ENCODE measurements around the gene ARPC1A. TPM values are rescaled to one million over a fixed set of nuclear protein-coding genes. Genes with fewer than 3 reads are reported as not detected.

Gene ARPC1A
- total RNA-seq, 1 donor from 2014 or later: 269 TPM

- no peak for DNase-seq (ENCODE audit: low read depth)
- TF ChIP-seq, protein P1, sequence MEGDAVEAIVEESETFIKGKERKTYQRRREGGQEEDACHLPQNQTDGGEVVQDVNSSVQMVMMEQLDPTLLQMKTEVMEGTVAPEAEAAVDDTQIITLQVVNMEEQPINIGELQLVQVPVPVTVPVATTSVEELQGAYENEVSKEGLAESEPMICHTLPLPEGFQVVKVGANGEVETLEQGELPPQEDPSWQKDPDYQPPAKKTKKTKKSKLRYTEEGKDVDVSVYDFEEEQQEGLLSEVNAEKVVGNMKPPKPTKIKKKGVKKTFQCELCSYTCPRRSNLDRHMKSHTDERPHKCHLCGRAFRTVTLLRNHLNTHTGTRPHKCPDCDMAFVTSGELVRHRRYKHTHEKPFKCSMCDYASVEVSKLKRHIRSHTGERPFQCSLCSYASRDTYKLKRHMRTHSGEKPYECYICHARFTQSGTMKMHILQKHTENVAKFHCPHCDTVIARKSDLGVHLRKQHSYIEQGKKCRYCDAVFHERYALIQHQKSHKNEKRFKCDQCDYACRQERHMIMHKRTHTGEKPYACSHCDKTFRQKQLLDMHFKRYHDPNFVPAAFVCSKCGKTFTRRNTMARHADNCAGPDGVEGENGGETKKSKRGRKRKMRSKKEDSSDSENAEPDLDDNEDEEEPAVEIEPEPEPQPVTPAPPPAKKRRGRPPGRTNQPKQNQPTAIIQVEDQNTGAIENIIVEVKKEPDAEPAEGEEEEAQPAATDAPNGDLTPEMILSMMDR (IDR thresholded peaks at IDR 0.05; ENCODE audit: insufficient read depth, low read length, severe bottlenecking): no peak
These were observed 20.0 kb upstream of the ARPC1A start for GRCh38 chr7:99305473-99306260.

DNA sequence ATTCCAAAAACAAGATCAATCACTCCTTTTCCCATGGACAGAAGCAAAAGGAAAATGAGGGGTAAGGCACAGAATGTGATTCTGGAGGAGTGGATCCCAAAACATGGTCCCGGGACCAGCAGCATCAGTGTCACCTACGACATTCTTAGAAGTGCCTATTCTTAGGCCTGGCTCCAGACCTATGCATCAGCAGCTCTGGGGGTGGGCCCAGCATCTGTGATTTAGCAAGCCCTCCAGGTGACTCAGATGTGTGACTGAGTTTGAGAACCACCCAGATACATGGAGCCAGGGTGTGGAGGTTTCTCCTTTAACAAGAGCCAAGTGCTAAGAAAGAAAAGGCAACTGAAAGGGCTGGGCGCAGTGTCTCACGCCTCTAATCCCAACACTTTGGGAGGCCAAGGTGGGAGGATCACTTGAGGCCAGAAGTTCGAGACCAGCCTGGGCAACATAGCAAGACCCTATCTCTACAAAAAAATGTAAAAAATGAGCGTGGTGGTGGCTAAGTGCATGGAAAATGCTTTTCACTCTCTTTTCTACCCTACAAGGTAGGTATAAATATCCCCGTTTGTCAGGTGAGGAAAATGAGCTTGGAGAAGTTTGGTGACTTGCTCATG, 17.1 kb upstream of the ARPC1A start:
- Histone ChIP-seq H3K27me3 (ENCODE audit: control insufficient read depth, insufficient read depth, low read length) (no peaks in the 10 kb centered on the region), H3K4me3 (ENCODE audit: low read depth, low read length) (no peak overlapping the region), H3K36me3 (ENCODE audit: control insufficient read depth, insufficient read depth, low read length) (no peaks in the 10 kb centered on the region)
- DNase-seq (ENCODE audit: low read depth) (peak; percentile 96), FAIRE-seq (peak; percentile 28)
- TF ChIP-seq, protein P1 (IDR thresholded peaks at IDR 0.05; ENCODE audit: insufficient read depth, low read length, severe bottlenecking): no peak

More at GRCh38 chr7:99305473-99306260, 20.0 kb upstream of the ARPC1A start:
- Histone ChIP-seq H3K4me3 (ENCODE audit: low read depth, low read length) (no peak overlapping the region), H3K27me3 (ENCODE audit: control insufficient read depth, insufficient read depth, low read length) (no peaks in the 10 kb centered on the region), H3K36me3 (ENCODE audit: control insufficient read depth, insufficient read depth, low read length) (no peaks in the 10 kb centered on the region)
- no peak for FAIRE-seq

GRCh38 chr7:99309111-99309510, 16.6 kb upstream of the ARPC1A start:
- Histone ChIP-seq H3K4me3 (ENCODE audit: low read depth, low read length) (no peak overlapping the region), H3K27me3 (ENCODE audit: control insufficient read depth, insufficient read depth, low read length) (no peaks in the 10 kb centered on the region), H3K36me3 (ENCODE audit: control insufficient read depth, insufficient read depth, low read length) (no peaks in the 10 kb centered on the region)
- DNase-seq (ENCODE audit: low read depth): no peak
- FAIRE-seq: no peak
- TF ChIP-seq, protein P1 (IDR thresholded peaks at IDR 0.05; ENCODE audit: insufficient read depth, low read length, severe bottlenecking): no peak

DNA sequence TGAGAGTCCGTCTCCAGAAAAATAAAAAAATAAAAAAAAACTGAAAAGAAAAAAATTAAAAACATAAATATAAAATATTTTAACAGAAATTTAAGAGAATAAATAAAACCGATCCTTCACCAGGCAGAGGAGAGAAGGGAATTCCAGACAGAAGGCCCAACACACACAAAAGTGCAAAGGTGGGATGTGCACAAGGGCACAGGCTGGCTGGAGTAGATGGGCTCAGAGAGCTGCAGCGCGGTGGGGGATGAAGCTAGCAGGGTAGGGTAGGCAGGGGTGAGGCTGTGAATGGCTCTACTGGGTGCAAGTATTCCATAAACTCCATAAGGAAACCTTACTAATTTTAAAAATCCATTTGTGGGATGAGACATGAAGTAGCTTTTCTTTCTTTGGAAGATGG, 15.7 kb upstream of the ARPC1A start:
- Histone ChIP-seq H3K36me3 (ENCODE audit: control insufficient read depth, insufficient read depth, low read length) (no peaks in the 10 kb centered on the region), H3K4me3 (ENCODE audit: low read depth, low read length) (no peak overlapping the region), H3K27me3 (ENCODE audit: control insufficient read depth, insufficient read depth, low read length) (no peaks in the 10 kb centered on the region)
- TF ChIP-seq, protein P1 (IDR thresholded peaks at IDR 0.05; ENCODE audit: insufficient read depth, low read length, severe bottlenecking): no peak
- no peak for DNase-seq (ENCODE audit: low read depth)
- no peak for FAIRE-seq

GRCh38 chr7:99311702-99312101, 14.0 kb upstream of the ARPC1A start:
- DNase-seq (ENCODE audit: low read depth) (peak; percentile 34), FAIRE-seq (no peak)
- H3K4me3 ChIP-seq (ENCODE audit: low read depth, low read length): no peak overlapping the region
- no peaks in the 10 kb centered on the region for H3K36me3 ChIP-seq (ENCODE audit: control insufficient read depth, insufficient read depth, low read length)
- no peaks in the 10 kb centered on the region for H3K27me3 ChIP-seq (ENCODE audit: control insufficient read depth, insufficient read depth, low read length)
- TF ChIP-seq, protein P1 (IDR thresholded peaks at IDR 0.05; ENCODE audit: insufficient read depth, low read length, severe bottlenecking): peak; percentile 13

All from bronchial epithelial cell (primary cell).